22Rv1 (cell line): ENCODE data around the gene ADK.

Source experiments
- H3K27ac ChIP-seq: fragments of 450-650 bp; 2 replicates; pipeline ENCODE4 v1.5.1; 2017
- CTCF ChIP-seq: fragments of 450-650 bp; IDR thresholded peaks from 2 replicates; pipeline ENCODE4 v1.5.1; 2017; ENCODE audit warnings: mild to moderate bottlenecking
- ZFX ChIP-seq: fragments of 450-650 bp; IDR thresholded peaks from 2 replicates; pipeline ENCODE4 v1.6.1; 2017; ENCODE audit warnings: antibody characterized with exemption, borderline replicate concordance

The ADK gene

GRCh38 chr10:74434547-74434946 lies 283.5 kb downstream of the ADK start:
- no peak overlapping the region for H3K27ac ChIP-seq
- no peak for TF ChIP-seq ZFX
- TF ChIP-seq CTCF = no peak

- TF ChIP-seq CTCF (no peak), ZFX (no peak)
- no peak overlapping the region for H3K27ac ChIP-seq
Observed at GRCh38 chr10:74436523-74437170, 285.6 kb downstream of the ADK start.

GRCh38 chr10:74437822-74438221 lies 286.8 kb downstream of the ADK start:
- no peak overlapping the region for H3K27ac ChIP-seq
- TF ChIP-seq CTCF = no peak
- TF ChIP-seq ZFX = no peak

GRCh38 chr10:74439213-74439612 lies 288.2 kb downstream of the ADK start:
- TF ChIP-seq CTCF (no peak), ZFX (no peak)
- H3K27ac ChIP-seq = no peak overlapping the region

- no peak overlapping the region for H3K27ac ChIP-seq
- TF ChIP-seq ZFX (no peak), CTCF (no peak)
Observed at GRCh38 chr10:74445493-74445892, 294.5 kb downstream of the ADK start.

GRCh38 chr10:74450602-74451001 lies 299.6 kb downstream of the ADK start:
- TF ChIP-seq ZFX (no peak), CTCF (no peak)
- H3K27ac ChIP-seq = no peak overlapping the region

GRCh38 chr10:74451127-74451829 lies 300.3 kb downstream of the ADK start:
- TF ChIP-seq ZFX = no peak
- no peak for TF ChIP-seq CTCF
- no peak overlapping the region for H3K27ac ChIP-seq
